Testis (tissue), 3 donors: ENCODE data around the gene STAT3. TPM values are rescaled to one million over a fixed set of nuclear protein-coding genes. Genes with fewer than 3 reads are reported as not detected.
"Not testable (repeated sequence)": the region's sequence is repeated elsewhere in the genome, so short reads cannot be mapped to it uniquely, and the experiment has no call there.

Experiments used
- DNase-seq: peaks from one replicate; pipeline ENCODE4 v3.0.0-alpha.2; 2019
- H3K27ac ChIP-seq, 2 donors: fragments of 200-600 bp; sonication (generic); one replicate each; pipeline ENCODE4 v1.5.1; 2019
- H3K27me3 ChIP-seq: fragments of 200-600 bp; sonication (generic); one replicate; pipeline ENCODE4 v1.5.1; 2019
- H3K36me3 ChIP-seq: fragments of 200-600 bp; sonication (generic); one replicate; pipeline ENCODE4 v1.5.1; 2017; ENCODE audit warnings: low read depth; ENCODE audit errors: missing control alignments
- H3K4me1 ChIP-seq: fragments of 200-600 bp; sonication (generic); one replicate; pipeline ENCODE4 v1.5.1; 2019
- H3K4me3 ChIP-seq, 2 donors: fragments of 200-600 bp; sonication (generic); one replicate each; pipeline ENCODE4 v1.5.1; 2017 to 2019
- H3K9me3 ChIP-seq: fragments of 200-600 bp; sonication (generic); one replicate; pipeline ENCODE4 v1.5.1; 2017
- POLR2A ChIP-seq: fragments of 450-650 bp; IDR thresholded peaks from one replicate; pipeline ENCODE4 v1.6.1; 2017; ENCODE audit warnings: antibody characterized with exemption, mild to moderate bottlenecking, moderate library complexity
- WGBS, 2 donors: methylation state at CpG; one replicate each; pipeline ENCODE4 v1.1.5; 2018; 5-methylcytosine and 5-hydroxymethylcytosine counted together
- intact Hi-C: fragments of 100-400 bp; cut with DNase I; formaldehyde crosslinking; loops from one replicate; pipeline ENCODE4 v1.15.1; 2023; ENCODE audit warnings: low total_unique reads
- polyA plus RNA-seq: library from polyadenylated mRNA; stranded (reverse); fragments of 350-450 nt; fragmentation: Illumina TruSeq; extraction: RNeasy Lipid Tissue Mini Kit (QIAGEN cat#74804); gene quantifications from one replicate; pipeline ENCODE4 v1.2.3, GENCODE V29; 2014; ENCODE audit warnings: low read depth, low replicate concordance; ENCODE audit not compliant: insufficient read depth
- total RNA-seq, 2 donors: library from RNA; depleted of rRNA; stranded (reverse); fragments of >200 nt; gene quantifications; one replicate each; pipeline ENCODE4 v1.2.3, GENCODE V29; 2016
- TF ChIP-seq, protein P1 (sequence below), 3 experiments: fragments of 450-650 bp in 2 of 3; fragments of 200-600 bp in 1 of 3; sonication (generic) in 1 of 3; IDR thresholded peaks; one replicate each; pipeline ENCODE4 v1.5.1; 2016 to 2019; ENCODE audit warnings: antibody characterized with exemption in 3 of 3, mild to moderate bottlenecking in 2 of 3, moderate library complexity in 1 of 3

Gene STAT3
- total and polyA plus RNA-seq, 3 donors from 2014 or later, result 69.5 to 117 (median 107) TPM

DNA sequence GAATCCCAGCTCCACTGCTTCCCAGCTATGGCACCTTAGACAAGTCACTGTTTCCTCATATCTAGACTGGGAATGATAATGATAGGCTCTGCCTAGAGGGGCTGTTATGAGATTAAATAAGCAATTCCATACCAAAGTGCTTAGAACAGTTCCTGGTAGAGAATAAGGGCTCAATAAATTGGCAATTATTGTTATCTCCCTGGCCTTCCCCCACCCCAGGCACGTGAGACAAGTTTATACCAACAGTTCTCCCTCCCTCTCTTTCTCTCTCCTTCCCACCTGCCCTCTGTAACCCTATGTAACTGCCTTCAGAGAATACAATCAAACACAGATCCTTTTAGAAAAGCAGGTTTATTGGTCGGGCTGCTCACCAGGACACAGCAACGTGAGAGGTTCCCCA, 13.9 kb upstream of the STAT3 start:
- Histone ChIP-seq H3K27ac (no peak overlapping the region), H3K27me3 (no peaks in the 10 kb centered on the region), H3K4me3 (no peak overlapping the region), H3K9me3 (no peaks in the 10 kb centered on the region), H3K36me3 (no peaks in the 10 kb centered on the region), H3K4me1 (peaks cover 15% of the 10 kb centered on the region)
- TF ChIP-seq, protein P1, sequence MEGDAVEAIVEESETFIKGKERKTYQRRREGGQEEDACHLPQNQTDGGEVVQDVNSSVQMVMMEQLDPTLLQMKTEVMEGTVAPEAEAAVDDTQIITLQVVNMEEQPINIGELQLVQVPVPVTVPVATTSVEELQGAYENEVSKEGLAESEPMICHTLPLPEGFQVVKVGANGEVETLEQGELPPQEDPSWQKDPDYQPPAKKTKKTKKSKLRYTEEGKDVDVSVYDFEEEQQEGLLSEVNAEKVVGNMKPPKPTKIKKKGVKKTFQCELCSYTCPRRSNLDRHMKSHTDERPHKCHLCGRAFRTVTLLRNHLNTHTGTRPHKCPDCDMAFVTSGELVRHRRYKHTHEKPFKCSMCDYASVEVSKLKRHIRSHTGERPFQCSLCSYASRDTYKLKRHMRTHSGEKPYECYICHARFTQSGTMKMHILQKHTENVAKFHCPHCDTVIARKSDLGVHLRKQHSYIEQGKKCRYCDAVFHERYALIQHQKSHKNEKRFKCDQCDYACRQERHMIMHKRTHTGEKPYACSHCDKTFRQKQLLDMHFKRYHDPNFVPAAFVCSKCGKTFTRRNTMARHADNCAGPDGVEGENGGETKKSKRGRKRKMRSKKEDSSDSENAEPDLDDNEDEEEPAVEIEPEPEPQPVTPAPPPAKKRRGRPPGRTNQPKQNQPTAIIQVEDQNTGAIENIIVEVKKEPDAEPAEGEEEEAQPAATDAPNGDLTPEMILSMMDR (IDR thresholded peaks at IDR 0.05), result no peak
- no peak for TF ChIP-seq POLR2A
- WGBS, 2 donors, result 45 to 49% methylated on average over 3 of the region's 3 CpGs
- intact Hi-C loops, result no loop called here
- no peak for DNase-seq

DNA sequence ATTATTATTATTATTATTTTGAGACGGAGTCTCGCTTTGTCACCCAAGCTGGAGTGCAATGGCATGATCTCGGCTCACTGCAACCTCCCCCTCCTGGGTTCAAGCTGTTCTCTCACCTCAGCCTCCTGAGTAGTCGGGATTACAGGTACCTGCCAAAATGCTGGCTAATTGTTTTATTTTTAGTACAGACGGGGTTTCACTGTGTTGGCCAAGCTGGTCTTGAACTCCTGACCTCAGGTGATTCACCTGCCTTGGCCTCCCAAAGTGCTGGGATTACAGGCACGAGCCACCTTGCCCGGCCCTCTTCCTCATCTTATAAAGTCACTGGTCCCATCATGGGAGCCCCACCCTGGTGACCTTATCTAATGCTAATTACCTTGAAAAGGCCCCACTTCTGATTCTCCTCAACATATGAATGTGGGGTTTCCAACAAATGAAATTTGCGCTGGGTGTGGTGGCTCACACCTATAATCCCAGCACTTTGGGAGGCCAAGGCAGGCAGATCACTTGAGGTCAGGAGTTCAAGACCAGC, 12.7 kb upstream of the STAT3 start:
- WGBS, 2 donors, result 90 to 91% methylated on average over 8 of the region's 8 CpGs

DNA sequence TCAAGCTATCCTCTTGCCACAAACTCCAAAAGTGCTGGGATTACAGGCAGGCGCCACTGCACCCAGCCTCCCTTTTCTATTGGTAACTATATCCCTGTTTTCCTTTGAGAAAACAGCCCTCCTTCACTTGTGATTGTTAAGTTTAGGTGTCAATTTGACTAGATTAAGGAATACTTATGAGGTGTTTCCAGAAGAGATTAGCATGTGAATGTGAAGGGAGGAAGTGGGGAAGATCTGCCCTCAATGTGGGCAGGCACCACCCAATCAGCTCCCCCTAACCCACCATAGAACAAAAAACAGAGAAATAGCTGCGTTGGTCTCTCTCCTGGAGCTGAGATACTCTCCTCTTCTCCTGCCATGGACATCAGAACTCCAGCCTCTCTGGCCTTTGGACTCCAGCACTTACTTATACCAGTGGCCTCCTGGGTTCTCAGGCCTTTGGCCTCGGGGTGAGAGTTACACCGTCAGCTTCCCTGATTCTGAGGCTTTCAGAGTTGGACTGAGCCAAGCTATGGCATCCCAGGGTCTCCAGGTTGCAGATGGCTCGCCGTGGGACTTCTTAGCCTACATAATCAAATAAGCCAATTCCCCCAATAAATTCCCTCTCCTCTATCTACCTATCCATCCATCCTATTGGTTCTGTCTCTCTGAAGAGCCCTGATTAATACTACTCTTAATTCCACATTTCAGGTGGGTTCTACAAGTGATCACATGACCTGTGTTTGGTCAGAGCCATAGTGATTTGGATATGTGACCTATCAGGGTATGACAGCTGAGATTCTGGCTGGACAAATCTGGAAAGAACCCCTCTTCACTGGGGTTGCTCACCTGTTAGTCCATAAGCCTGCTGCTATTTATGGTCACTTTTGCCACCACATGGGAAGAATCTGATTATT, 12.0 kb upstream of the STAT3 start:
- no peak overlapping the region for H3K27ac ChIP-seq
- intact Hi-C loops, result no loop called here
- no peak for DNase-seq
- H3K36me3 ChIP-seq, result no peaks in the 10 kb centered on the region
- H3K9me3 ChIP-seq, result no peaks in the 10 kb centered on the region
- 88% methylated on average over 6 of the region's 6 CpGs for WGBS, 2 donors
- TF ChIP-seq, protein P1 (IDR thresholded peaks at IDR 0.05), result no peak
- no peak for TF ChIP-seq POLR2A
- no peak overlapping the region for H3K4me3 ChIP-seq
- no peaks in the 10 kb centered on the region for H3K27me3 ChIP-seq
- peaks cover 7% of the 10 kb centered on the region for H3K4me1 ChIP-seq

More for the DNA sequence above, 12.7 kb upstream of the STAT3 start:
- H3K27ac ChIP-seq, intact Hi-C loops, H3K4me1 ChIP-seq, DNase-seq, H3K4me3 ChIP-seq, H3K9me3 ChIP-seq, H3K36me3 ChIP-seq, H3K27me3 ChIP-seq: not testable (repeated sequence)

DNA sequence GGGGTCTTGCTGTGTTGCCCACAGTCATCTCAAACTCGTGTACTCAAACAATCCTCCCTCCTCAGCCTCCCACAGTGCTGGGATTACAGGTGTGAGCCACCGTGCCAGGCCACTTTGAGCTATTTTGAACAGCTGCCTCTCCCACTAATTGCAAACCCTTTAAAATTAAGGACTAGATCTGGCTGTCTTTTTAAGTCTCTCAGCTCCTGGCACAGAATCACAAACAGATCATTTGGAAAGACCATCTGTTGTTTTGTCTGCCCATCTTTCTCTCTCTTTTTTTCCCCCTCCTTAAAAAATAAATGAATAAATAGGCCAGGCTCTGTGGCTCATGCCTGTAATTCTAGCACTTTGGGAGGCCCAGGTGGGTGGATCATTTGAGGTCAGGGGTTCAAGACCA, 10.9 kb upstream of the STAT3 start:
- no peak for TF ChIP-seq POLR2A
- TF ChIP-seq, protein P1 (IDR thresholded peaks at IDR 0.05), result no peak
- no peaks in the 10 kb centered on the region for H3K36me3 ChIP-seq
- intact Hi-C loops, result no loop called here
- peaks cover 7% of the 10 kb centered on the region for H3K4me1 ChIP-seq
- no peak overlapping the region for H3K4me3 ChIP-seq
- no peak overlapping the region for H3K27ac ChIP-seq
- no peak for DNase-seq
- WGBS, 2 donors, result 55 to 58% methylated on average over 2 of the region's 2 CpGs
- no peaks in the 10 kb centered on the region for H3K9me3 ChIP-seq
- no peaks in the 10 kb centered on the region for H3K27me3 ChIP-seq

DNA sequence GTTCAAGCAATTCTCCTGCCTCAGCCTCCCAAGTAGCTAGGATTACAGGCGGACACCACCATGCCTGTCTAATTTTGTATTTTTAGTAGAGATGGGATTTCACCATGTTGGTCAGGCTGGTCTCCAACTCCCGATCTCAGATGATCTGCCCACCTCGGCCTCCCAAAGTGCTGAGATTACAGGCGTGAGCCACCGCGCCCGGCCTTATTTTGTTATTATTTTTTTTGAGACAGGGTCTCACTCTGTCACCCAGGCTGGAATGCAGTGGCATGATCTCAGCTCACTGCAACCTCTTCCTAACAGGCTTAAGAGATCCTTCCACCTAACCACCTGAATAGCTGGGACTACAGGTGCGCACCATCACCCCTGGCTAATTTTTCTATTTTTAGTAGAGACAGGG, 7.4 kb upstream of the STAT3 start:
- H3K27me3 ChIP-seq, H3K4me1 ChIP-seq, intact Hi-C loops, H3K27ac ChIP-seq, H3K36me3 ChIP-seq, H3K4me3 ChIP-seq, DNase-seq, H3K9me3 ChIP-seq: not testable (repeated sequence)
- 94 to 96% methylated on average over 8 of the region's 8 CpGs for WGBS, 2 donors
